Measurements from ENCODE around the gene PBX3.

GRCh38 chr9:125990186-125990792 lies 243.1 kb downstream of the PBX3 start:
- no peak for TF ChIP-seq CTCF (IDR thresholded peaks at IDR 0.05)
- no peak for TF ChIP-seq POLR2A (IDR thresholded peaks at IDR 0.05)

Data from lower leg skin (tissue), 3 donors.